ENCODE results near the gene PEX10.

DNA sequence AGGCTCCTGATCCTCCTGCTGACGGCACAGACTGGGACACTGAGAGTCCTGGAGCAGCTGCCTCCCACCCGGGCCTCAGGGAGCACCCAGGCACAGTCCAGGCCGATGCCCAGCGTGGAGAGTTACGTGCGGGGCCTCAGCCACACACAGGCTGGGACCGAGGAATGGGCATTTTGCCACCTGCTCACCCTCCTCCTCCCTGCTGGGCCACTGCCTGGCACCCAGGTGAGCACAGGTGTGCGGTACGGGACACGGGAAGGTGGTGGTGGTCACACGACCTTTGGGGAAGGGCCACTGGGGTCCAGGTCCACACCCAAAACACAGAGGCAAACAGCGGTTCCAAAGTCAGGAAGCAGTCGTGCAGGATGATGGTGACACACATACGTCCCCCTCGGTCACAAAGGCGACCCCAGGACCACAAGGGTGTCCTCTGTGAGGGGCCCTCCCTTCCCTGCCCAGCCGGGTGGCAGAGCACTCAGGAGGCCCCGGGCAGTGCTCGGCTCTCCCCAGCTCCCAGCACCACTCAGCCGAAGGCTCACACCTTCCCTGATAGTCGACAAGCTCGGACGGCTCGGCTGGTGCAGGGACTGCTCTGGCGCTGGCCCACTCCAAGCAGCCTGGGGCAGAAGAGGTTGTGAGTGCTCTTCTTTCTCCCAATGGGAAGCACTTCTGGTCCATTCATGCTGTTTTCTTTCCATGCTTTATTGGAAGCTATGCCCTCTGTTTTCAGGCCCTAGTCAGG, 35.3 kb downstream of the PEX10 start:
- TF ChIP-seq EZH2 (IDR thresholded peaks at IDR 0.05; ENCODE audit: borderline replicate concordance) (no peak), EZH2phosphoT487 (IDR thresholded peaks at IDR 0.05; ENCODE audit: low read depth, severe bottlenecking, unreplicated experiment) (no peak)
- TF ChIP-seq, protein P1, sequence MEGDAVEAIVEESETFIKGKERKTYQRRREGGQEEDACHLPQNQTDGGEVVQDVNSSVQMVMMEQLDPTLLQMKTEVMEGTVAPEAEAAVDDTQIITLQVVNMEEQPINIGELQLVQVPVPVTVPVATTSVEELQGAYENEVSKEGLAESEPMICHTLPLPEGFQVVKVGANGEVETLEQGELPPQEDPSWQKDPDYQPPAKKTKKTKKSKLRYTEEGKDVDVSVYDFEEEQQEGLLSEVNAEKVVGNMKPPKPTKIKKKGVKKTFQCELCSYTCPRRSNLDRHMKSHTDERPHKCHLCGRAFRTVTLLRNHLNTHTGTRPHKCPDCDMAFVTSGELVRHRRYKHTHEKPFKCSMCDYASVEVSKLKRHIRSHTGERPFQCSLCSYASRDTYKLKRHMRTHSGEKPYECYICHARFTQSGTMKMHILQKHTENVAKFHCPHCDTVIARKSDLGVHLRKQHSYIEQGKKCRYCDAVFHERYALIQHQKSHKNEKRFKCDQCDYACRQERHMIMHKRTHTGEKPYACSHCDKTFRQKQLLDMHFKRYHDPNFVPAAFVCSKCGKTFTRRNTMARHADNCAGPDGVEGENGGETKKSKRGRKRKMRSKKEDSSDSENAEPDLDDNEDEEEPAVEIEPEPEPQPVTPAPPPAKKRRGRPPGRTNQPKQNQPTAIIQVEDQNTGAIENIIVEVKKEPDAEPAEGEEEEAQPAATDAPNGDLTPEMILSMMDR (IDR thresholded peaks at IDR 0.05; ENCODE audit: poor library complexity), result no peak

Measured in hepatocyte (in vitro differentiated cells).